Endothelial cell (in vitro differentiated cells): ENCODE results near the gene FAM9B. TPM values are rescaled to one million over a fixed set of nuclear protein-coding genes. Genes with fewer than 3 reads are reported as not detected.

Source experiments
- DNase-seq: peaks from one replicate; pipeline ENCODE4 v3.0.0; 2021; ENCODE audit warnings: low spot score
- H3K27ac Mint-ChIP-seq: one replicate; pipeline ENCODE4 v1.8.0; 2021; ENCODE audit warnings: mixed read lengths, inconsistent platforms; ENCODE audit not compliant: unreplicated experiment
- H3K27me3 Mint-ChIP-seq: one replicate; pipeline ENCODE4 v1.8.0; 2021; ENCODE audit warnings: mild to moderate bottlenecking, moderate library complexity, mixed read lengths, inconsistent platforms; ENCODE audit not compliant: unreplicated experiment
- H3K36me3 Mint-ChIP-seq: one replicate; pipeline ENCODE4 v1.8.0; 2021; ENCODE audit warnings: mild to moderate bottlenecking, low read depth, mixed read lengths, inconsistent platforms; ENCODE audit not compliant: unreplicated experiment
- H3K4me1 Mint-ChIP-seq: one replicate; pipeline ENCODE4 v1.8.0; 2021; ENCODE audit warnings: mild to moderate bottlenecking, mixed read lengths, inconsistent platforms; ENCODE audit not compliant: unreplicated experiment
- H3K4me3 Mint-ChIP-seq: one replicate; pipeline ENCODE4 v1.8.0; 2021; ENCODE audit warnings: mild to moderate bottlenecking, mixed read lengths, inconsistent platforms; ENCODE audit not compliant: unreplicated experiment
- H3K9me3 Mint-ChIP-seq: one replicate; pipeline ENCODE4 v1.8.0; 2021; ENCODE audit warnings: mixed read lengths, inconsistent platforms; ENCODE audit not compliant: unreplicated experiment
- total RNA-seq: library from RNA; stranded (reverse); fragmentation: NEBNext Ultra II Directional; extraction: Animal tissue kit (Norgen Biotek cat#: 25700); gene quantifications from one replicate; pipeline ENCODE4 v1.2.1, GENCODE V29; 2021; ENCODE audit not compliant: unreplicated experiment
- TF ChIP-seq, protein P1 (sequence below): fragments of 200-600 bp; sonication (generic); IDR thresholded peaks from one replicate; pipeline ENCODE4 v1.5.0; 2021; ENCODE audit warnings: antibody characterized with exemption; ENCODE audit not compliant: unreplicated experiment

The FAM9B gene
- total RNA-seq, 1 donor from 2014 or later, result not detected

DNA sequence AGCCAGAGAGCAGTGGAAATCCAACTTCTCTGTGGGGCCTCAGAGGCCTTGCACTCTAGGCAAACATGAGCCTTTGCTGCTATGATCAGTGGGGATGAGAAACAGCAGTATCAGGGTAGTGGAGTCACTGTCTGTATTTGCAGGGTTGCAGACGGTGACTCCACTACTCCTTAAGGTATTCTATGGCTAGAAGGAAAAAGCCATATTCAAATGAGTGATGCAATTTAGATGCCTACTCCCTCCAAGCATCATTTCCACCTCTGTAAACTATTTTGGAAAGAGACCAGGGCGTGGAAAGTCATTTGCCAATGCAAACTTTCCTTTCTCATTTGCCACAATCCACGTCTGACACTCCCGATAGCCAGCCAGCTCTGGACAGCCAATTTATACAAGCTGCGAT is 35.6 kb upstream of the FAM9B start:
- Mint-ChIP-seq H3K4me1 (no peaks in the 10 kb centered on the region), H3K27ac (no peak overlapping the region), H3K27me3 (peaks cover 2% of the 10 kb centered on the region), H3K9me3 (no peaks in the 10 kb centered on the region), H3K4me3 (no peak overlapping the region), H3K36me3 (no peaks in the 10 kb centered on the region)
- TF ChIP-seq, protein P1, sequence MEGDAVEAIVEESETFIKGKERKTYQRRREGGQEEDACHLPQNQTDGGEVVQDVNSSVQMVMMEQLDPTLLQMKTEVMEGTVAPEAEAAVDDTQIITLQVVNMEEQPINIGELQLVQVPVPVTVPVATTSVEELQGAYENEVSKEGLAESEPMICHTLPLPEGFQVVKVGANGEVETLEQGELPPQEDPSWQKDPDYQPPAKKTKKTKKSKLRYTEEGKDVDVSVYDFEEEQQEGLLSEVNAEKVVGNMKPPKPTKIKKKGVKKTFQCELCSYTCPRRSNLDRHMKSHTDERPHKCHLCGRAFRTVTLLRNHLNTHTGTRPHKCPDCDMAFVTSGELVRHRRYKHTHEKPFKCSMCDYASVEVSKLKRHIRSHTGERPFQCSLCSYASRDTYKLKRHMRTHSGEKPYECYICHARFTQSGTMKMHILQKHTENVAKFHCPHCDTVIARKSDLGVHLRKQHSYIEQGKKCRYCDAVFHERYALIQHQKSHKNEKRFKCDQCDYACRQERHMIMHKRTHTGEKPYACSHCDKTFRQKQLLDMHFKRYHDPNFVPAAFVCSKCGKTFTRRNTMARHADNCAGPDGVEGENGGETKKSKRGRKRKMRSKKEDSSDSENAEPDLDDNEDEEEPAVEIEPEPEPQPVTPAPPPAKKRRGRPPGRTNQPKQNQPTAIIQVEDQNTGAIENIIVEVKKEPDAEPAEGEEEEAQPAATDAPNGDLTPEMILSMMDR, result no peak
- DNase-seq, result no peak

DNA sequence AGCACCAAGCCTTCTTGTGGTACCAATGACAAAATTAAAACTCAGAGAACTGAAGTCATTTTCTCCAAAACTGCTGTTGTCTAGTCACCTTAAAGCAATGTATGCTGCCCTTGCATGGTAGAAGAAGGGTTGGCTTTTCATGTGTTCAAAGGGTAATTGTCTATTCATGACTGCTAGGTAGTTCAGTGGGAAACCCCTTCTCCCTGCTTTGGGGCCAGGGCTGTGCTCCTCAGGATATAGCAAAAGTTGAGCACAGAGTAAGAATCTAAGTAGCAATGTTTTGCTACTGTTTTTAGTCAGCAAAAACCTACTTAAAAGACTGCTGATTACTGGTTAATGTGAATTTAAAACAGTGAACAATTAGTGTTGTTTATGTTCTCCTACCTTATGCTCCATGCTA is 30.8 kb upstream of the FAM9B start:
- no peaks in the 10 kb centered on the region for H3K27me3 Mint-ChIP-seq
- no peaks in the 10 kb centered on the region for H3K4me1 Mint-ChIP-seq
- H3K27ac Mint-ChIP-seq, result no peak overlapping the region
- no peaks in the 10 kb centered on the region for H3K9me3 Mint-ChIP-seq
- H3K36me3 Mint-ChIP-seq, result no peaks in the 10 kb centered on the region
- no peak overlapping the region for H3K4me3 Mint-ChIP-seq
- no peak for DNase-seq
- TF ChIP-seq, protein P1, result no peak

DNA sequence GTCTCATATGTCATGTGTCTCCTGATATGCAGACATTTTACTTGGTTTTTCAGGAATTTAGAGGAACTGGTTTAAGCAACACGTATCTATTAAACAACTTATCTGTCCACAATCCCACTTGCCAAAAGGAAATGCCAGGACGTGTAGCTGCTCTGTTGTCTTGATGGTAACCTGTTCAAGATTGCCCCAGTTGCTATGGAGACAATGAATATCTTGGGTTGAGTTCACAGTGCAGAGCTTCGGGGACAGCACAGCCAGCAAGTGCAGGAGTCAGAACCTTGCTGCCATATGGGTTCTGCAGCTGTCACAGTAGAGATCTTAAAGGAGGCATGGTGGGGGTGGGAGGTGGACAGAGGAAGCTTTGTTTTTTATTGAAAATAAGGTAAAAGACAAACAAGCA is 28.7 kb upstream of the FAM9B start:
- Mint-ChIP-seq H3K27me3 (no peaks in the 10 kb centered on the region), H3K9me3 (no peaks in the 10 kb centered on the region), H3K4me1 (no peaks in the 10 kb centered on the region), H3K36me3 (no peaks in the 10 kb centered on the region), H3K27ac (no peak overlapping the region), H3K4me3 (no peak overlapping the region)
- no peak for DNase-seq
- TF ChIP-seq, protein P1, result no peak

DNA sequence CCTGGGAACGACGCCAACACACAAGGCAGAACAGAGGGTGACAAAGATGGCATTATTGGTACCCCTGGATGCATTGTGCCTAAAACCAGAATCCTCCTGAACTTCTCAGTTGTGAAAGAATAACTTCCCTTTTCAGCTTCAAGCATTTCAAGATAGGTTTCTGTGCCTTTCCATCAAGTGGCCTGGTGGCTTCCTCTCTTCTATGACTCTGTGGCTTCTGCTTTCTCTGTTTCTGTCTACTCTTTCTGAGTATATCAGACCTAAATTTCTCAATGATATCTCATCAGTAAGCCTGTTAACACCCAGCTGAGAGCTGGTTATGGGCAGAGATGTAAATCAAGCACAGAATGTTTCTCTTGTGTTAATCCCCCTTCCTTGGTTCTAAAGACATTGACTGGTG is 21.4 kb upstream of the FAM9B start:
- Mint-ChIP-seq H3K36me3 (no peaks in the 10 kb centered on the region), H3K27me3 (no peaks in the 10 kb centered on the region), H3K9me3 (no peaks in the 10 kb centered on the region), H3K4me3 (no peak overlapping the region), H3K27ac (no peak overlapping the region), H3K4me1 (no peaks in the 10 kb centered on the region)
- TF ChIP-seq, protein P1, result no peak
- no peak for DNase-seq

DNA sequence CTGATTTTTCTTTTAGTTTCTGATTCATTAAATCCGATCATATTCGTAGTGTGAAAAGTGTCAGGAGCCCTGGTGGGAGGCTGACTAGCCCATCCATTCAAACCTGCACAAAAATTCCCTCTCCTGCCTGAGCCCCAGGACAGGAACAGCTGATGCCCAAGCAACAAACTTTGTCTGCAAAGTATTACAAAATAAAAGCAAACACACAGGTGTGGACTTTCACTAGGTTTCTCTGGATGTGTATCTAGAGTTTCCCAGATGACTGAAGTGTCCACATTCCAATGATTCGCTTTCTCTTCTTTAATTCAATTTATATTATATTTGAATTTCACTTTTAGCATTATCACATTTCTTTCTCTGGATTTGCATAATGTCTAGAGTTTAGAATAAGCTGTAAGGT is 18.2 kb upstream of the FAM9B start:
- no peak overlapping the region for H3K4me3 Mint-ChIP-seq
- no peaks in the 10 kb centered on the region for H3K9me3 Mint-ChIP-seq
- no peaks in the 10 kb centered on the region for H3K4me1 Mint-ChIP-seq
- TF ChIP-seq, protein P1, result no peak
- no peak for DNase-seq
- no peaks in the 10 kb centered on the region for H3K27me3 Mint-ChIP-seq
- no peaks in the 10 kb centered on the region for H3K36me3 Mint-ChIP-seq
- no peak overlapping the region for H3K27ac Mint-ChIP-seq
